Left lung (tissue), 10 donors: ENCODE data around the gene TBXA2R. TPM values are rescaled to one million over a fixed set of nuclear protein-coding genes. Genes with fewer than 3 reads are reported as not detected.
"Not testable (repeated sequence)": the region's sequence is repeated elsewhere in the genome, so short reads cannot be mapped to it uniquely, and the experiment has no call there.

Source experiments
- ATAC-seq: fragments of 200-7000 bp; cut with Tn5 transposase; one replicate; pipeline ENCODE4 v1.9.1; 2020; ENCODE audit warnings: moderate library complexity
- DNase-seq, 4 donors: peaks; one replicate each; pipeline ENCODE4 v3.0.0-alpha.2; 2013 to 2020
- H3K27ac ChIP-seq, 2 donors: fragments of 200-600 bp; sonication (generic) in 1 of 2; one replicate each; pipeline versions ENCODE4 v1.5.0 to v1.8.0; 2020 to 2021
- H3K27me3 ChIP-seq, 2 donors: fragments of 200-600 bp; sonication (generic) in 1 of 2; one replicate each; pipeline versions ENCODE4 v1.5.0 to v1.8.0; 2020 to 2021
- H3K36me3 ChIP-seq, 2 donors: fragments of 200-600 bp; sonication (generic) in 1 of 2; one replicate each; pipeline versions ENCODE4 v1.5.0 to v1.8.0; 2020 to 2021
- H3K4me1 ChIP-seq, 2 donors: fragments of 200-600 bp; one replicate each; pipeline ENCODE4 v1.8.0; 2021
- H3K4me3 ChIP-seq, 2 donors: fragments of 200-600 bp; sonication (generic) in 1 of 2; one replicate each; pipeline versions ENCODE4 v1.5.0 to v1.8.0; 2020 to 2021; ENCODE audit warnings: mild to moderate bottlenecking in 1 of 2
- H3K9me3 ChIP-seq, 2 donors: fragments of 200-600 bp; sonication (generic) in 1 of 2; one replicate each; pipeline versions ENCODE4 v1.5.0 to v1.8.0; 2020 to 2021
- CTCF ChIP-seq, 2 donors: fragments of 200-600 bp; sonication (generic) in 1 of 2; IDR thresholded peaks; one replicate each; pipeline versions ENCODE4 v1.5.0 to v1.8.0; 2021; ENCODE audit warnings: antibody characterized with exemption in 2 of 2
- intact Hi-C, 2 donors: fragments of 100-400 bp; cut with DNase I; formaldehyde crosslinking; loops; one replicate each; pipeline versions ENCODE4 v1.11.2 to v1.14.2; 2022
- polyA plus RNA-seq, 6 donors: library from polyadenylated mRNA; unstranded; fragments of 120-200 nt; gene quantifications; one replicate each; pipeline ENCODE4 v1.2.1, GENCODE V29; 2013; ENCODE audit not compliant: insufficient read length in 6 of 6
- total RNA-seq, 2 donors: library from RNA; stranded (reverse); fragmentation: NEBNext Ultra II Directional; extraction: Animal tissue kit (Norgen Biotek cat#: 25700); gene quantifications; one replicate each; pipeline ENCODE4 v1.2.1, GENCODE V29; 2021
- donor health status: DM: no; HTN: yes; CAD: no.
- donor health status: DM: no; HTN: no; CAD: no.

The TBXA2R gene
- total and polyA plus RNA-seq, 8 donors, result 1.8 to 7.9 (median 3.6) TPM

GRCh38 chr19:3653081-3653795 lies 46.6 kb upstream of the TBXA2R start:
- H3K27ac ChIP-seq, result no peak overlapping the region
- DNase-seq, result no peak
- peaks cover 0 to 82% of the 10 kb centered on the region in 2 donors for H3K36me3 ChIP-seq
- TF ChIP-seq CTCF (IDR thresholded peaks at IDR 0.05), result no peak
- H3K27me3 ChIP-seq, result no peaks in the 10 kb centered on the region
- no peaks in the 10 kb centered on the region for H3K4me1 ChIP-seq
- H3K9me3 ChIP-seq, result no peaks in the 10 kb centered on the region
- no peak overlapping the region for H3K4me3 ChIP-seq
- intact Hi-C loops, result no loop called here
- no peak for ATAC-seq

- no peak for DNase-seq
- H3K4me1 ChIP-seq, result no peaks in the 10 kb centered on the region
- H3K27me3 ChIP-seq, result no peaks in the 10 kb centered on the region
- no peak overlapping the region for H3K27ac ChIP-seq
- no peak for TF ChIP-seq CTCF (IDR thresholded peaks at IDR 0.05)
- H3K36me3 ChIP-seq, result peaks cover 0 to 82% of the 10 kb centered on the region in 2 donors
- no peak for ATAC-seq
- intact Hi-C loops, result no loop called here
- no peak overlapping the region for H3K4me3 ChIP-seq
- H3K9me3 ChIP-seq, result no peaks in the 10 kb centered on the region
These were observed 45.7 kb upstream of the TBXA2R start for GRCh38 chr19:3652422-3652821.

- H3K36me3 ChIP-seq, result peaks cover 0 to 78% of the 10 kb centered on the region in 2 donors
- TF ChIP-seq CTCF (IDR thresholded peaks at IDR 0.05), result no peak
- no peak for DNase-seq
- H3K4me1 ChIP-seq, result no peaks in the 10 kb centered on the region
- no peak for ATAC-seq
- no peaks in the 10 kb centered on the region for H3K27me3 ChIP-seq
- intact Hi-C loops, result no loop called here
- no peak overlapping the region for H3K27ac ChIP-seq
- no peaks in the 10 kb centered on the region for H3K9me3 ChIP-seq
- no peak overlapping the region for H3K4me3 ChIP-seq
These were observed 45.0 kb upstream of the TBXA2R start for GRCh38 chr19:3651684-3652083.

- ATAC-seq (no peak), DNase-seq (no peak)
- no peaks in the 10 kb centered on the region for H3K9me3 ChIP-seq
- intact Hi-C loops, result no loop called here
- H3K27ac ChIP-seq, result no peak overlapping the region
- no peaks in the 10 kb centered on the region for H3K27me3 ChIP-seq
- no peak for TF ChIP-seq CTCF (IDR thresholded peaks at IDR 0.05)
- peaks cover 0 to 78% of the 10 kb centered on the region in 2 donors for H3K36me3 ChIP-seq
- no peaks in the 10 kb centered on the region for H3K4me1 ChIP-seq
- no peak overlapping the region for H3K4me3 ChIP-seq
These were observed 43.2 kb upstream of the TBXA2R start for GRCh38 chr19:3649888-3650287.

GRCh38 chr19:3648037-3648905 lies 41.6 kb upstream of the TBXA2R start:
- DNase-seq (no peak), ATAC-seq (no peak)
- Histone ChIP-seq H3K4me1 (no peaks in the 10 kb centered on the region), H3K27me3 (no peaks in the 10 kb centered on the region), H3K9me3 (no peaks in the 10 kb centered on the region), H3K27ac (no peak overlapping the region), H3K4me3 (no peak overlapping the region), H3K36me3 (peaks cover 0 to 88% of the 10 kb centered on the region in 2 donors)
- intact Hi-C loops, result no loop called here
- no peak for TF ChIP-seq CTCF (IDR thresholded peaks at IDR 0.05)

GRCh38 chr19:3647102-3647501 lies 40.4 kb upstream of the TBXA2R start:
- H3K27ac ChIP-seq, intact Hi-C loops, ATAC-seq, H3K4me1 ChIP-seq, H3K27me3 ChIP-seq, DNase-seq, H3K9me3 ChIP-seq, H3K4me3 ChIP-seq: not testable (repeated sequence)
- H3K36me3 ChIP-seq, result peaks cover 0 to 88% of the 10 kb centered on the region in 2 donors
